NCI-H1436 (cell line): ENCODE results near the gene TFPT.
"Not testable (repeated sequence)": the region's sequence is repeated elsewhere in the genome, so short reads cannot be mapped to it uniquely, and the experiment has no call there.

Source experiments
- DNase-seq: peaks from one replicate; lab custom pipeline; 2025; lab: John Stamatoyannopoulos, UW

TFPT gene

DNA sequence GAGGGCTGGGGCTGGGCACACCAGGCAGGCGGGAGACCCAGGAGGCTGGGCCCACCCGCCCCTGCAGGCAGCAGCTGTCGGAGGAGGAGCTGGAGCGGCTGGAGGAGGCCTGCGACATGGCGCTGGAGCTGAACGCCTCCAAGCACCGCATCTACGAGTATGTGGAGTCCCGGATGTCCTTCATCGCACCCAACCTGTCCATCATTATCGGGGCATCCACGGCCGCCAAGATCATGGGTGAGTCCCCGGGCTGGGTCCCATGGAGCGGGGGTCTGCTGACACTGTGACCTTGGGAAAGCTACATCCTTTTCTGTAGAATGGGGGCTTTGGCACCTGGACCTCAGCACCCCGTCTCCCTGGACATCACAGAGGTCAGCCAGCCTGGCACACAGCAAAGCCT, 8.2 kb upstream of the TFPT start:
- no peak for DNase-seq

GRCh38 chr19:54121259-54121658, 5.8 kb upstream of the TFPT start:
- no peak for DNase-seq

GRCh38 chr19:54114340-54115108, 933 bp downstream of the TFPT start:
- no peak for DNase-seq

- no peak for DNase-seq
Measured at GRCh38 chr19:54109651-54110050, 5.8 kb downstream of the TFPT start.

GRCh38 chr19:54108496-54108895, 7.0 kb downstream of the TFPT start:
- no peak for DNase-seq

GRCh38 chr19:54107876-54108490, 7.5 kb downstream of the TFPT start:
- DNase-seq: no peak

GRCh38 chr19:54106716-54107115, 8.7 kb downstream of the TFPT start:
- DNase-seq: no peak

GRCh38 chr19:54105796-54106195, 9.7 kb downstream of the TFPT start:
- no peak for DNase-seq

DNA sequence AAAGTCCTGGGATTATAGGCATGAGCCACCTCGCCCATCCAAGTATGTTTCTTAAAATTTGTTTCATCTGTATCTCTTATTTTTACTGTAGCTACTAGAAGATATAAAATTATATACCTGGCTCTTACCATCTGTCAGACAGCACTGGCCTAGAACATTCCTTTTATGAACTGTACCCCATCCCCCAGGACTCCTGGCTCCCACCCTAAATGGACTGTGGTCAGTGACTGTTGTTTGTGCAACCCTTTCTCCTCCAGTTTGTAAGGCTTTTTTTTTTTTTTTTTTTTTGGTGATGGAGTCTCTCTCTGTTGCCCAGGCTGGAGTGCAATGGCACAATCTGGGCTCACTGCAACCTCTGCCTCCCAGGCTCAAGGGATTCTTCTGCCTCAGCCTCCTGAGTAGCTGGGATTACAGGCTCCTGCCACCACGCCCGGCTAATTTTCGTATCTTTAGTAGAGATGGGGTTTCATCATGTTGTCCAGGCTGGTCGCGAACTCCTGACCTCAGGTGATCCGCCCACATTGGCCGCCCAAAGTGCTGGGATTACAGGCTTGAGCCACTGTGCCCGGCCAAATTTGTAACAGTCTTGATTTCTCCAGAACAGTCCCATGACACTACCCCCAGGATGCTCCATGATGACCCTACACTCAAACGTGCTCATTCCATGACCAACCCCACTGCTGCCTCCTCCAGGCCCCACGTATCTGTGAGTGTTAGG, 10.3 kb downstream of the TFPT start:
- DNase-seq: no peak

- DNase-seq: peak; percentile 98
Measured at GRCh38 chr19:54102421-54103169, 12.9 kb downstream of the TFPT start, which contains the start of gene NDUFA3. Gene NDUFA3, plus strand, starts transcription at chr19:54102855. Its CDS starts 24 bp downstream, at chr19:54102879.

GRCh38 chr19:54100561-54100960, 14.9 kb downstream of the TFPT start, which contains the start of gene OSCAR:
Gene OSCAR, minus strand, starts transcription at chr19:54100803. Its CDS starts 11 bp downstream, at chr19:54100792.
- DNase-seq: no peak

- DNase-seq: not testable (repeated sequence)
Measured at GRCh38 chr19:54099903-54100255, 15.6 kb downstream of the TFPT start.

DNA sequence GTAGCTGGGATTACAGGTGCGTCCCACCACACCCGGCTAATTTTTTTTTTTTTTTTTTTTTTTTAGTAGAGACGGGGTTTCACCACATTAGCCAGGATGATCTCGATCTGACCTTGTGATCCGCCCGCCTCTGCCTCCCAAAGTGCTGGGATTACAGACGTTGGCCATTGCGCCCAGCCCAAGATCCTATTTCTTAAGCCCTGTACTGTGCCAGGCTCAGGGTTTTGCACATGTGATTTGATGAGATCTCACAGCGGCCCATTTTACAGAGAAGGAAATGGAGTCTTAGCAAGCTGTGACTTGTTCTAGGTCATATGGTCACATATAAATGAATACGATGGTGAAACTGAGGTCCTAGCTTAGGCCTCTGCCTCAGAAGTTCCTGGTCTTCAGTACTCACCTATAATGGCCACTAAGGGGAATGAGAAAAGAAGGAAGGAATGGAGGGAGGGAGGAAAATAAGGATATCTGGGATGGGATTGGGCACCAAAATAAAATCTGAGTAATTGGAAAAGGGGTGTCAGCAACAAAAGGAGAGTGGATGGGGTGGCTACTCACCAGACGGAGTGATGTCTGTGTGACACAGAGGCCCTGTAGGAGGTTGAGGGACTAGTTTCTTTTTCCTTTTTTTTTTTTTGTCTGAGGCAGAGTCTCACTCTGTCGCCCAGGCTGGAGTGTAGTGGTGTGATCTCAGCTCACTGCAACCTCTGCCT, 16.1 kb downstream of the TFPT start:
- DNase-seq: no peak

GRCh38 chr19:54096617-54097106, 18.8 kb downstream of the TFPT start:
- DNase-seq: no peak

- peak; percentile 23 for DNase-seq
Measured at GRCh38 chr19:54095859-54096616, 19.4 kb downstream of the TFPT start.

DNA sequence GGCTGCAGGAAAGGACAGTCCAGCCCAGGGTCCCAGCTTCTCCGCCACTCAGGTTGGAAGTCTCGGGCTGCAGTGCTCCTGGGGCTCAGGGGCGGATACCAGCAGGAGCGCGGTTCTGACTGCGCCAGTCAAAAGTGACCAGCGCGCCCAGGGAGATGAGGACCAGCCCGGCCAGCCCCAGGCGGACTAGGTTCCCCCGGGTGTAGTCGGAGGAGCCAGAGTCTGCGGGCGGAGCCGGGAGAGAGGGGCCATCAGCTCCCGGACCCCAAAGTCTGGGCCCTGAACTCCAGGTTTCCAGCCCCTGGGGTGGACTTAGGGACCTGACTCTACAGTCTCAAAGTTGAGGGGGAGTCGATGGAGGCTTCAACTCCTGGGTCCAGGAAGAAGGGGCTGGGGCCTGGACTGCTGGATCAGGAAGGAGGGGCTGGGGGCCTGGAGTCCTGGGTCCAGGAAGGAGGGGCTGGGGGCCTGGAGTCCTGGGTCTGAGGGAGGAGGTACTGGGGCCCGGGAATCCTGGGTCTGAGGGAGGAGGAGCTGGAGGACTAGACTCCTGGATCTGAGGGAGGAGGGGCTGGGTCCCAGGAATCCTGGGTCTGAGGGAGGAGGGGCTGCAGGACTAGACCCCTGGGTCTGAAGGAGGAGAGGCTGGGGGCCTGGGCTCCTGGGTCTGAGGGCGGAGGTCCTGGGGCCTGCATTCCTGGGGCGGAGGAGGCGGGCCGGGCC, 20.2 kb downstream of the TFPT start:
- no peak for DNase-seq

DNA sequence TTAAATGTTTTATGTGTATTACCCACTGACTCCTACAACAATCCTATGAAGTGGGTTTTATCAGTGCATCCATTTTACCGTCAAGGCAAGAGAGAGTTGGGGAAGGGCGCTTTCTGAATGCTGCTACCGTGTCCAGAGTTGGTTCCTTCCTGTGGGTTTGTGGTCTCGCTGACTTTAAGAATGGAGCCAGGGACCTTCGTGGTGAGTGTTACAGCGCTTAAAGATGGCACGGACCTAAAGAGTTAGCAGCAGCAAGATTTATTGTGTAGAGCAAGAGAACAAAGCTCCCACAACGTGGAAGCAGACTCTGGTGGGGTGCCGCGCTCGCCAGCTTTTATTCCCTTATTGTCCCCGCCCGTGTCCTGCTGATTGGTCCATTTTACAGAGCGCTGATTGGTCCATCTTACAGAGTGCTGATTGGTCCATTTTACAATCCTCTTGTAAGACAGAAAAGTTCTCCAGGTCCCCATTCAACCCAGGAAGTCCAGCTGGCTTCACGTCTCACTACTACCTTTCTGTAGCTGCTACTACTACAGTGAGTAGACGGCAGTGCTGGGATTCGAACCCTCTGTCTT, 20.9 kb downstream of the TFPT start:
- DNase-seq: no peak

GRCh38 chr19:54084410-54084809, 31.0 kb downstream of the TFPT start:
- no peak for DNase-seq

- no peak for DNase-seq
Measured at GRCh38 chr19:54081032-54081431, 34.4 kb downstream of the TFPT start, which contains the start of gene TARM1. Gene TARM1, minus strand, starts transcription at chr19:54081365. Its CDS starts 25 bp downstream, at chr19:54081340.
